ENCODE measurements around the gene GABBR2. TPM values are rescaled to one million over a fixed set of nuclear protein-coding genes. Genes with fewer than 3 reads are reported as not detected.

Gene GABBR2
- total RNA-seq, 3 donors from 2014 or later = not detected

DNA sequence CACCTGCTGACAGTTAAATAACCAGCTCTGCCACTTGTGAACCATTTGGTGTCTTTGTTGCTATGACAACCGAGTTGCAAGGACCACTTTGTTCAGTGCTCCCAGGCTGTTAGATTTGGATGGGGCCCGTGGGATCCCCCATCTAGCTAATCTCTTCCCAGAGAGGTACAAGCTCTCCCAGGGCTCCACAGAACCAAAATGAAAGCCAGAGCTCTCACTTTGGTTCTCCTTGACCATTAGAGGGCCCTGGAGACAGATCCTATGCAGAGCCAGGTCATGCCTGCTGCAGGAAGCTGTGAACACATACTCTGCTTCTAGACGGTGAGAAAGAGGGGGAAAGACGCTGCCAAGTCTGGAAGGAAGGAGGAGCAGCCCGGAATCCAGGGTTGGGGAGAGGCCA, 224.6 kb downstream of the GABBR2 start:
- Histone ChIP-seq H3K4me3 (no peak overlapping the region), H3K36me3 (no peaks in the 10 kb centered on the region), H3K27ac (no peak overlapping the region), H3K27me3 (peaks cover 0 to 19% of the 10 kb centered on the region in 2 donors), H3K4me1 (no peaks in the 10 kb centered on the region), H3K9me3 (no peaks in the 10 kb centered on the region)
- TF ChIP-seq CTCF (IDR thresholded peaks at IDR 0.05) = no peak
- TF ChIP-seq POLR2AphosphoS5 (IDR thresholded peaks at IDR 0.05) = no peak
- no peak for TF ChIP-seq POLR2A (IDR thresholded peaks at IDR 0.05)
- intact Hi-C loops (cut with DNase I; ENCODE audit: low total_unique reads) = no loop called here
- DNase-seq (ENCODE audit: low spot score in 2 of 2) = no peak

DNA sequence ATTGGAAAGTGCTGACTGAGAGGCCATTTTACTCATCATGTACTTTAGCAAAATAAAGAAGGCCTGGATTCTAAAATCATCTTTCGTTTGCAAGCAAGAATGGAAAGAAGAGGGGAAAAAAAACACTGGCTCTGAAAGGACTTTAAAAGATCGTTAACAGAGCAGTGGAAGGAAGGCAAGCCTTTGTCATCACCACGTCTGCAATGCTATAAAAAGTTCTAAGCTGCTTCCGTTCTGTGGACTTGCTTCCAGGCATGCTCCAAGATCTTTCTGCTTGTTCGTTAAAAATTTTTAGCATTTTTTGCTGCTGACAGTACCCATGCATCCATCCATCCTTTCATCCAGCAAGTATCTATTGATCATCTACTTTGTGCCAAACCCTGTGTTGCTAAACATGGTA, 226.5 kb downstream of the GABBR2 start:
- Histone ChIP-seq H3K27me3 (peaks cover 0 to 19% of the 10 kb centered on the region in 2 donors), H3K36me3 (no peaks in the 10 kb centered on the region), H3K4me3 (no peak overlapping the region), H3K27ac (no peak overlapping the region), H3K9me3 (no peaks in the 10 kb centered on the region), H3K4me1 (no peaks in the 10 kb centered on the region)
- DNase-seq (ENCODE audit: low spot score in 2 of 2) = no peak
- intact Hi-C loops (cut with DNase I; ENCODE audit: low total_unique reads) = no loop called here
- no peak for TF ChIP-seq POLR2A (IDR thresholded peaks at IDR 0.05)
- TF ChIP-seq CTCF (IDR thresholded peaks at IDR 0.05) = no peak
- TF ChIP-seq POLR2AphosphoS5 (IDR thresholded peaks at IDR 0.05) = no peak

DNA sequence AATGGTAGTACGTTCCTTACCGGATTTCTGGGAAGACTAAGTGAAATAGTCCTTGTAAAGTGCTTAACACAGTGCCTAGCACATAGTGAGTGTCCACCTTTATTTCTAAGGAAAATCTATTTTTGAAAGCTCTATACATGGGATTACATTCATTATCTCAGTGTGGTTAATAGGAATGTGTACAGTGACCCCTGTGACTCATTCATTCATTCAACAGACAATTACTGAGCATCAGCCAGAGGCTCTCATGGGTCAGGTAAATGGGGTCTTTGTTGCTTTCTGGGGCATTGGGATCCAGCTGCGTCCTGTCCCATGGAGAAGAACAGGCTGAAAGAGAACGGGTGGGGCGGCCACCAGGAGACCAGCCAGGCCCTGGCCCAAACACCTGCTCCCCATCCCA, 227.1 kb downstream of the GABBR2 start:
- intact Hi-C loops (cut with DNase I; ENCODE audit: low total_unique reads) = no loop called here

DNA sequence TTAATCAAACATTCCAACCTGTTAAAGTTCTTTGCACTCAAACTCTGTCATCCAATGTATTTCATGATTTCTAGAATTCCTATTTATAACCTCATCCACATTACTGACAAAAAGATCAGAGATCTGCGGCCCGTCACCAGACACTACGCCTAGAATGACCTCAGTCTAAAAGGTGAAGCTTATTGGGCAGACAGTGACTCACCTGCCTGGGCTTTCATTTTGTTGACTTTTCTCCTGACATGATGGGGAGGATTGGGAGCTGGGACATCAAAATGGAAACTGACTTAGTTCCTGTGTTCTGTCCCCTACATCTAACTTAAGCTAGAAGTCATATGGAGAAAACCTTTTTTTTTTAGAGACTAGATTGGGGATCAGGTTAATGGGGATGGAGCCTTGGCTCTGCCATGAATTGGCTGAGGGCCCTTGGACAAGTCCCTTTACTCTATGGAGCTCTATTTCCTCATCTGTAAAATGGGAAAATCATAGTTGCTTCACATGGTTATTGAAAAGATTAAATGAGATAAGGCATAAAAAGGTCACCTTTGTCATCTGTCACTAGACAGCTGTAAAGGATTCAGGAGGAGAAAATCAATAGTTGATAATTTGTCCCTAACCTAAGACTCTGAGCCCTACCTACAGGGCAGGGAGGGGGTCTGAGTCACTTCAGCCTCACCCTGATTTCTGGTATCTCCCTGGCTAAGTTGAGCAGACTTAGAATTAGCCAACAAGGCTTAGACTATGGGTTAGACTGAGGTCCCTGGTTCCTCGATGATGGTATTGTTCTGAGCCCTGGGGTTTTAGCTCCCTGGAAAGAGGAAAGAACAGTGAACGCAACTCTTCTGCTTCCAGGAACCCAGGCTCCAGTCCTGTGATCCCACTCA, 228.5 kb downstream of the GABBR2 start:
- Histone ChIP-seq H3K9me3 (no peaks in the 10 kb centered on the region), H3K36me3 (no peaks in the 10 kb centered on the region), H3K27ac (no peak overlapping the region), H3K4me3 (no peak overlapping the region), H3K27me3 (peaks cover 0 to 19% of the 10 kb centered on the region in 2 donors), H3K4me1 (no peaks in the 10 kb centered on the region)
- DNase-seq (ENCODE audit: low spot score in 2 of 2) = no peak
- TF ChIP-seq POLR2AphosphoS5 (IDR thresholded peaks at IDR 0.05) = no peak
- TF ChIP-seq POLR2A (IDR thresholded peaks at IDR 0.05) = no peak
- intact Hi-C loops (cut with DNase I; ENCODE audit: low total_unique reads) = no loop called here

More for the DNA sequence above, 227.1 kb downstream of the GABBR2 start:
- H3K9me3 ChIP-seq = no peaks in the 10 kb centered on the region
- no peaks in the 10 kb centered on the region for H3K36me3 ChIP-seq
- peaks cover 0 to 19% of the 10 kb centered on the region in 2 donors for H3K27me3 ChIP-seq
- DNase-seq (ENCODE audit: low spot score in 2 of 2) = no peak
- no peak overlapping the region for H3K27ac ChIP-seq
- H3K4me1 ChIP-seq = no peaks in the 10 kb centered on the region
- no peak overlapping the region for H3K4me3 ChIP-seq
- TF ChIP-seq POLR2AphosphoS5 (IDR thresholded peaks at IDR 0.05) (no peak), CTCF (IDR thresholded peaks at IDR 0.05) (no peak), POLR2A (IDR thresholded peaks at IDR 0.05) (no peak)

GRCh38 chr9:98479449-98479848, 229.3 kb downstream of the GABBR2 start:
- no peak for DNase-seq (ENCODE audit: low spot score in 2 of 2)
- intact Hi-C loops (cut with DNase I; ENCODE audit: low total_unique reads) = no loop called here
- Histone ChIP-seq H3K36me3 (no peaks in the 10 kb centered on the region), H3K27me3 (peaks cover 0 to 13% of the 10 kb centered on the region in 2 donors), H3K27ac (no peak overlapping the region), H3K4me1 (no peaks in the 10 kb centered on the region), H3K9me3 (no peaks in the 10 kb centered on the region), H3K4me3 (no peak overlapping the region)
- TF ChIP-seq CTCF (IDR thresholded peaks at IDR 0.05) (no peak), POLR2A (IDR thresholded peaks at IDR 0.05) (no peak), POLR2AphosphoS5 (IDR thresholded peaks at IDR 0.05) (no peak)

All from breast epithelium (tissue), 4 donors.